Spleen (tissue), 7 donors: ENCODE measurements around the gene TMEM130.

Experiments
- POLR2A ChIP-seq, 3 donors: fragments of 450-650 bp; IDR thresholded peaks; one replicate each; pipeline ENCODE4 v1.5.1; 2017; ENCODE audit warnings: antibody characterized with exemption in 3 of 3, mild to moderate bottlenecking in 1 of 3
- POLR2AphosphoS5 ChIP-seq, 3 donors: sonication (generic); formaldehyde crosslinking; IDR thresholded peaks; one replicate each; pipeline ENCODE4 v1.5.1; 2017; ENCODE audit warnings: antibody characterized with exemption in 3 of 3
- TF ChIP-seq, protein P1 (sequence below), 11 experiments: fragments of 200-600 bp in 7 of 11; fragments of 450-650 bp in 4 of 11; sonication (generic) in 4 of 11; IDR thresholded peaks in 8 of 11; conservative IDR thresholded peaks in 3 of 11; 1 replicate in 7 of 11; 2 replicates in 4 of 11; pipeline versions ENCODE4 v1.4.0 to v1.8.0; 2016 to 2021; ENCODE audit warnings: antibody characterized with exemption in 11 of 11, inconsistent platforms in 4 of 11, mild to moderate bottlenecking in 1 of 11
- donor health status: DM: no; HTN: no; CAD: no; lungs with moderate emphysema.
- donor health status: DM: no; HTN: no; CAD: no.
- donor health status: DM: no; HTN: no; CAD: no.

GRCh38 chr7:98836811-98837629, 32.8 kb downstream of the TMEM130 start:
- TF ChIP-seq, protein P1, sequence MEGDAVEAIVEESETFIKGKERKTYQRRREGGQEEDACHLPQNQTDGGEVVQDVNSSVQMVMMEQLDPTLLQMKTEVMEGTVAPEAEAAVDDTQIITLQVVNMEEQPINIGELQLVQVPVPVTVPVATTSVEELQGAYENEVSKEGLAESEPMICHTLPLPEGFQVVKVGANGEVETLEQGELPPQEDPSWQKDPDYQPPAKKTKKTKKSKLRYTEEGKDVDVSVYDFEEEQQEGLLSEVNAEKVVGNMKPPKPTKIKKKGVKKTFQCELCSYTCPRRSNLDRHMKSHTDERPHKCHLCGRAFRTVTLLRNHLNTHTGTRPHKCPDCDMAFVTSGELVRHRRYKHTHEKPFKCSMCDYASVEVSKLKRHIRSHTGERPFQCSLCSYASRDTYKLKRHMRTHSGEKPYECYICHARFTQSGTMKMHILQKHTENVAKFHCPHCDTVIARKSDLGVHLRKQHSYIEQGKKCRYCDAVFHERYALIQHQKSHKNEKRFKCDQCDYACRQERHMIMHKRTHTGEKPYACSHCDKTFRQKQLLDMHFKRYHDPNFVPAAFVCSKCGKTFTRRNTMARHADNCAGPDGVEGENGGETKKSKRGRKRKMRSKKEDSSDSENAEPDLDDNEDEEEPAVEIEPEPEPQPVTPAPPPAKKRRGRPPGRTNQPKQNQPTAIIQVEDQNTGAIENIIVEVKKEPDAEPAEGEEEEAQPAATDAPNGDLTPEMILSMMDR (IDR thresholded peaks at IDR 0.05 in 8 of 11, conservative IDR thresholded peaks at IDR 0.05 in 3 of 11) = peak in 5 of 11 experiments; percentile 8 to 35 (median 30)
- TF ChIP-seq POLR2A (IDR thresholded peaks at IDR 0.05) (no peak), POLR2AphosphoS5 (IDR thresholded peaks at IDR 0.05) (no peak)
